BLaER1 treated with 17β-estradiol and CSF1 and Interleukin-3, amounts not matched to agents 10 nM and 100 nM (cell line): ENCODE results near the gene SEMA4B.

Source experiments
- H3K27ac ChIP-seq, 11 experiments: shearing (Covaris generic); formaldehyde crosslinking; 2 replicates each; pipeline ENCODE4 v1.8.1; 2022
- H3K27me3 ChIP-seq, 11 experiments: shearing (Covaris generic); formaldehyde crosslinking; 2 replicates each; pipeline ENCODE4 v1.8.1; 2022
- H3K36me3 ChIP-seq, 11 experiments: shearing (Covaris generic); formaldehyde crosslinking; 2 replicates each; pipeline ENCODE4 v1.8.1; 2022
- H3K4me1 ChIP-seq, 10 experiments: shearing (Covaris generic); formaldehyde crosslinking; 2 replicates each; pipeline ENCODE4 v1.8.1; 2022
- H3K4me2 ChIP-seq, 11 experiments: shearing (Covaris generic); formaldehyde crosslinking; 2 replicates each; pipeline ENCODE4 v1.8.1; 2022
- H3K4me3 ChIP-seq, 10 experiments: shearing (Covaris generic); formaldehyde crosslinking; 2 replicates each; pipeline ENCODE4 v1.8.1; 2022
- H3K9ac ChIP-seq, 11 experiments: shearing (Covaris generic); formaldehyde crosslinking; 2 replicates each; pipeline ENCODE4 v1.8.1; 2022
- H3K9me3 ChIP-seq, 11 experiments: shearing (Covaris generic); formaldehyde crosslinking; replicated peaks in 1 of 11; 2 replicates each; pipeline ENCODE4 v1.8.1; 2022
- H4K20me1 ChIP-seq, 11 experiments: shearing (Covaris generic); formaldehyde crosslinking; 2 replicates each; pipeline ENCODE4 v1.8.1; 2022
- Cebpa-rat ChIP-seq, 11 experiments: shearing (Covaris generic); IDR thresholded peaks; 2 replicates each; pipeline ENCODE4 v1.8.1; 2022

SEMA4B gene

GRCh38 chr15:90188914-90189748 is 12.0 kb upstream of the SEMA4B start:
- Histone ChIP-seq H3K4me2 (peak overlapping the region; percentile 81 to 98 (median 94)), H4K20me1 (peaks cover 0 to 47% (median 0%) of the 10 kb centered on the region in 11 experiments; a peak in 4 of 22 replicates), H3K4me1 (peaks cover 92 to 100% (median 95%) of the 10 kb centered on the region in 10 experiments), H3K9me3 (no peaks in the 10 kb centered on the region), H3K4me3 (peak overlapping the region in 5 of 10 experiments; percentile 6 to 61 (median 31); a peak in 4 of 20 replicates), H3K27me3 (no peaks in the 10 kb centered on the region), H3K27ac (peak overlapping the region; percentile 51 to 98 (median 90); a peak in 21 of 22 replicates), H3K9ac (peak overlapping the region; percentile 16 to 90 (median 78); a peak in 20 of 22 replicates), H3K36me3 (0 out of 22 replicates have a peak, but pooled peaks cover 0 to 2% (median 0%) of the 10 kb centered on the region in 11 experiments)
- peak in 10 of 11 experiments; percentile 22 to 86 (median 74); a peak in 18 of 22 replicates for TF ChIP-seq Cebpa-rat (IDR thresholded peaks at IDR 0.05)

DNA sequence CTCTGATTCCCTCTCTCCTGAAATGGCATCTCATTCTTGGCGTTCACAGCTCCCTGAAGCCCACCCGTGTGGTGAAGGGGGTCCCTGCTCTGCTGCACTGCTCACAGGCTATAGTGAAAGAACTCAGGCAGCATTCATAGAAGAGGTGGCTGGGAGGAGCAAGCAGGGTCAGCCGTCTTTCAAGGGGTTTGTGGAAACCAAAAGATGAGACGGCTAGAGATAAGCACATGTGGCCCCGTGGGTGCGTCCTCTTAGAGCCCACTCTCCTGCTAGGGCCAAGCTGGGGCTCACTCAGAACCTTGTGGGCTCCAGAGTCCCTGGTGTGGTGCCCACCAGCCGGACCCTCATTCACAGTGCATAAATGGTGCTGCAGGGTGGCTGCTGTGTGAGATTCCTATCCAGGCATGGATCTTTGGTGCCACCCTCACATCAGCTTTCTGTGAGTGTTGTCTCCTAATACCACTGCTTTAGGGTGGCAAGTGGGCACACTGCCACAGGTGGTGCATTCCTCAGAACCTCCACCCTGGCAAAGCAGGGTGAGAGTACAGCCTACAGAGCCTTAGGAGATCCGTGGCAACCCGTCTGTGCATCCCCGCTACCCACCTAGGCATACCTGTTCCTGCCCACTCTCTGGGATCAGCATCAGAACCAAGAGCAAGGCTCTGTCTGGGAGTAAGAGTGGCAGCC is 11.2 kb upstream of the SEMA4B start:
- Histone ChIP-seq H3K4me2 (peak overlapping the region; percentile 81 to 98 (median 94)), H3K9ac (peak overlapping the region; percentile 13 to 90 (median 78); a peak in 19 of 22 replicates), H3K4me1 (peaks cover 95 to 100% (median 98%) of the 10 kb centered on the region in 10 experiments), H4K20me1 (peaks cover 0 to 55% (median 0%) of the 10 kb centered on the region in 11 experiments; a peak in 4 of 22 replicates), H3K9me3 (no peaks in the 10 kb centered on the region), H3K4me3 (peak overlapping the region in 9 of 10 experiments; percentile 0 to 61 (median 39); a peak in 12 of 20 replicates), H3K27me3 (no peaks in the 10 kb centered on the region), H3K36me3 (peaks cover 0 to 8% (median 0%) of the 10 kb centered on the region in 11 experiments; a peak in 3 of 22 replicates), H3K27ac (peak overlapping the region; percentile 44 to 98 (median 90); a peak in 21 of 22 replicates)
- TF ChIP-seq Cebpa-rat (IDR thresholded peaks at IDR 0.05): no peak

- Histone ChIP-seq H3K9ac (peak overlapping the region; percentile 48 to 90 (median 78); a peak in 21 of 22 replicates), H3K4me2 (peak overlapping the region; percentile 81 to 98 (median 94))
These were observed 10.4 kb upstream of the SEMA4B start for GRCh38 chr15:90190606-90191343.

DNA sequence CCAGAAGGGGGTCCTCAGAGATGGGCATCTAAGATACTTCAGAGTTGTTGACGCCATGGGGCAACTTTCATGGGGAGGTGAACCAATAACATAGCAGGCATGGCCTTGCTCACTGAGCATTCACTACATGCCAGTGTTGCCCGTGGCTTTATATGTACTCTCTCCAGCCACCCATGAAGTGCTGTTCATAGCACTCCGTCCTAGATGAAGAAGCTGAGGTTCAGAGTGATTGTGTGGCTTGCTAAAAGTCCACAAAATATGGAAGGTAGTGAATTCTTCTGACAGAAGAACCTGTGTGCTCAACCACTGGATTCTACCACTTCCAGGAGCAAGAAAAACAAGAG is 9.8 kb upstream of the SEMA4B start:
- H3K36me3 ChIP-seq: peaks cover 0 to 21% (median 0%) of the 10 kb centered on the region in 11 experiments; a peak in 8 of 22 replicates
- peaks cover 92 to 100% (median 94%) of the 10 kb centered on the region in 10 experiments for H3K4me1 ChIP-seq
- H3K4me3 ChIP-seq: peak overlapping the region in 8 of 10 experiments; percentile 23 to 61 (median 48); a peak in 12 of 20 replicates
- H3K9ac ChIP-seq: peak overlapping the region; percentile 48 to 90 (median 78); a peak in 21 of 22 replicates
- peak overlapping the region; percentile 81 to 98 (median 94) for H3K4me2 ChIP-seq
- TF ChIP-seq Cebpa-rat (IDR thresholded peaks at IDR 0.05): 0 out of 22 replicates have a peak, but pooled peaks of 1 of the 11 experiments have one; percentile 7
- peaks cover 0 to 68% (median 0%) of the 10 kb centered on the region in 11 experiments; a peak in 4 of 22 replicates for H4K20me1 ChIP-seq
- peak overlapping the region; percentile 44 to 98 (median 90); a peak in 21 of 22 replicates for H3K27ac ChIP-seq
- no peaks in the 10 kb centered on the region for H3K27me3 ChIP-seq
- no peaks in the 10 kb centered on the region for H3K9me3 ChIP-seq

More at GRCh38 chr15:90190606-90191343, 10.4 kb upstream of the SEMA4B start:
- H3K27me3 ChIP-seq: no peaks in the 10 kb centered on the region
- H3K4me3 ChIP-seq: peak overlapping the region in 8 of 10 experiments; percentile 13 to 61 (median 44); a peak in 15 of 20 replicates
- H3K27ac ChIP-seq: peak overlapping the region; percentile 44 to 98 (median 90); a peak in 21 of 22 replicates
- peaks cover 0 to 17% (median 0%) of the 10 kb centered on the region in 11 experiments; a peak in 8 of 22 replicates for H3K36me3 ChIP-seq
- TF ChIP-seq Cebpa-rat (IDR thresholded peaks at IDR 0.05): peak in 5 of 11 experiments; percentile 19 to 79 (median 50); a peak in 5 of 22 replicates
- H3K9me3 ChIP-seq: no peaks in the 10 kb centered on the region
- H3K4me1 ChIP-seq: peaks cover 98 to 100% (median 99%) of the 10 kb centered on the region in 10 experiments
- H4K20me1 ChIP-seq: peaks cover 0 to 63% (median 0%) of the 10 kb centered on the region in 11 experiments; a peak in 4 of 22 replicates

DNA sequence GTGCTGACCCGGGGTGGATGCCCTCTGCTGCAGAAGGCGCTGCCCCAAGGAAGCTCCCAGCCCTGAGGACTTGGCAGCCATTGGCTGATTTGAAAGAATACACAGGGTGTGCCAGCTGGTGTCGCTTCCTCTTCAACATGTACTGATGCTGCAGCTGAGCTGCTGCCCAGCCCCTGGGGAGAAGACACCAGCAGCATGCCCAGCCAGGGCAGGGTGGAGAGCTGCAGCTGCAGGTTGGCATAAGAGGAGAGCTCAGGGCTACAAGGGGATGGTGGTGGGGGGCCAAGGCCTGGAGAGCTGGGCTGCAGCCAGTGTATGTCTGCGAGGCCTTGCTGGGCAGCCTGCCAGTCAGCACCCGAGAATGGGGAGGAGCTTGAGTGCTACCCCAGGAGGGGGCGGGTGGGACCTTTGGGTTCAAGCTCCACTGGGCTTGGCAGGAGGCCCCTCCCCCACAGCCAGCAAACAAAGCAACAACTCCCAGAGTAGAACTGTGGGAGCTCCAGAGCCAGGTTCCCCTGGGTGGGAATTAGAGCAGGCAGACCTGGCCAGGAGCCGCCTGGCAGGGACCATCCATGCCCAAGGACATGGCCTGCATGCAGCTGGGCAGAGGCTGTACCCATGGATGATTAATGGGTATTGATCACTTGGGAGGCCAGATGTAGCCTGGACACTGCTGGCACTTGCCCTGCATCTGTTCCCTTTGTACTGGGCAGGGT is 9.2 kb upstream of the SEMA4B start:
- peak overlapping the region in 10 of 11 experiments; percentile 66 to 90 (median 80); a peak in 20 of 22 replicates for H3K9ac ChIP-seq
- H3K27ac ChIP-seq: peak overlapping the region; percentile 44 to 98 (median 90); a peak in 21 of 22 replicates
- peaks cover 0 to 72% (median 0%) of the 10 kb centered on the region in 11 experiments; a peak in 4 of 22 replicates for H4K20me1 ChIP-seq
- peaks cover 86 to 94% (median 88%) of the 10 kb centered on the region in 10 experiments for H3K4me1 ChIP-seq
- TF ChIP-seq Cebpa-rat (IDR thresholded peaks at IDR 0.05): no peak
- peak overlapping the region in 9 of 10 experiments; percentile 19 to 61 (median 48); a peak in 16 of 20 replicates for H3K4me3 ChIP-seq
- H3K4me2 ChIP-seq: peak overlapping the region; percentile 81 to 98 (median 94)
- H3K36me3 ChIP-seq: peaks cover 0 to 25% (median 0%) of the 10 kb centered on the region in 11 experiments; a peak in 9 of 22 replicates
- H3K27me3 ChIP-seq: no peaks in the 10 kb centered on the region
- no peaks in the 10 kb centered on the region for H3K9me3 ChIP-seq

DNA sequence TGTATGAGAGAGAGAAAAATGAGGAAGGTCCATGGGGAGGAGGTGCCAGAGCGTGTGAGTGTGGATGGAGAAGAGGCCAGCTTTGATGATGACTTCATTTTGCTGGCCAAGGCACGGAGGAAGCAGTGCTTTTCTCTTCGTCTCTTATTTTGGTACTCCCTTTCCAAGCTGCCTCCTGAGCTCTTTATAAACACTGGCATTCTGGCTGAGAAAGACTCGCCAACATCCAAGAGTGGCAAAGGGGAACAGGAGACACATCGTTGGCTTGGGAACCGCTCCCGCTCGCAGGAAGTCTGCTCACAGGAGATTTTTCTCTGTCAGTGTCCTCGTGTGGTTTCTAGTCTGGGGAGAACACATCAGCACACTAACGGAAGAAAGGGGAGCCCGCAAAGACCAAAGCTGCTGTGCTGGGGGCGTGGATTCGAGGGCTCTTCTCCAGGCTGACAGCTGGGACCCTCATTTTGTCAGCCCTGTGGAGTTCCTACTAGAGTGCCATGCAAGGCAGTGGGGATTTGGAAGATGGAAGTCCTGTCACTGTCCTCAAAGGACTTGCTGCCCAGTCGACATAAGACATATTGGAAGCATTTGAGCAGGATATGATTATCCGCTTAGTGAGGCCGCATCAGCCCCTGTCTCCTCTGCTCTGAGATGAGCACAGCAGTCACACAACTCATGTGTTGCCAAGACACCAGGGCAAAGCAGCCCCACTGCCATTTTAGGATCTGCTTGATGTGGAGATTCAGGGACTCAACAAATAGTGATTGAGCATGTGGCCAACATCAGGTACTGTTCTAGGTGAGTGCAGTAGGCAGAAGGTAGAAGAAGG is 8.0 kb upstream of the SEMA4B start:
- peak overlapping the region; percentile 48 to 90 (median 78); a peak in 21 of 22 replicates for H3K9ac ChIP-seq
- H3K36me3 ChIP-seq: peaks cover 0 to 28% (median 0%) of the 10 kb centered on the region in 11 experiments; a peak in 9 of 22 replicates
- TF ChIP-seq Cebpa-rat (IDR thresholded peaks at IDR 0.05): no peak
- H3K9me3 ChIP-seq: no peaks in the 10 kb centered on the region
- H3K27ac ChIP-seq: peak overlapping the region; percentile 37 to 98 (median 90); a peak in 21 of 22 replicates
- peak overlapping the region; percentile 81 to 98 (median 94) for H3K4me2 ChIP-seq
- H3K27me3 ChIP-seq: no peaks in the 10 kb centered on the region
- peaks cover 74 to 84% (median 76%) of the 10 kb centered on the region in 10 experiments for H3K4me1 ChIP-seq
- peak overlapping the region in 9 of 10 experiments; percentile 3 to 61 (median 39); a peak in 14 of 20 replicates for H3K4me3 ChIP-seq
- H4K20me1 ChIP-seq: peaks cover 0 to 79% (median 0%) of the 10 kb centered on the region in 11 experiments; a peak in 4 of 22 replicates
